ENCODE results near the gene POC1A. TPM values are rescaled to one million over a fixed set of nuclear protein-coding genes. Genes with fewer than 3 reads are reported as not detected.

The POC1A gene
- total RNA-seq, 1 experiment from 2014 or later: 22.8 TPM

- in situ Hi-C loops (cut with HindIII; ENCODE audit: low sequenced_read_pairs): no loop called here
- DNase-seq (ENCODE audit: low spot score): peak; percentile 42
Measured at GRCh38 chr3:52078781-52079560, 75.3 kb downstream of the POC1A start.

- DNase-seq (ENCODE audit: low spot score): no peak
- in situ Hi-C loops (cut with HindIII; ENCODE audit: low sequenced_read_pairs): no loop called here
Measured at GRCh38 chr3:52077925-52078324, 76.3 kb downstream of the POC1A start.

GRCh38 chr3:52076896-52077780, 77.1 kb downstream of the POC1A start:
- in situ Hi-C loops (cut with HindIII; ENCODE audit: low sequenced_read_pairs): no loop called here
- no peak for DNase-seq (ENCODE audit: low spot score)

DNA sequence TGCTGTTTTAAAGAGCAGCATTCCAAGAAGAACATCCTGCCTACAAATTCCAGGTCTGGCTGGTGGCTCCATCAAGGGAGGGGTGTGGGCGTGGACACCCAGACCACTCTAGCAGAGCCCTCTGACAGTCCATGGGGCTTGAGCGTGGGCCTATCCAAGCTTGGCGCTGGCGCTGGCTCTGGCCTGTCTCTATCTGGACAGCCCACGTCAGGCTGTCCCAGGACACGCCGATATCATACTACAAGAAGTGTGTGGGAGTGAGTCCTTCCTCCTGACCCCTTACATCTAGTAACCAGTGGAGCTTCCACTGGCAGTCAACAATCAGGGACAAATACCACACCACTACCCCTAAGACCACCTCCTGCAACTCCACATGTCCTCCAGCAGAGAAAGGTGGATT, 80.7 kb downstream of the POC1A start:
- DNase-seq (ENCODE audit: low spot score): no peak
- in situ Hi-C loops (cut with HindIII; ENCODE audit: low sequenced_read_pairs): no loop called here

- no peak for DNase-seq (ENCODE audit: low spot score)
- in situ Hi-C loops (cut with HindIII; ENCODE audit: low sequenced_read_pairs): no loop called here
Measured at GRCh38 chr3:52072471-52072870, 81.8 kb downstream of the POC1A start.

GRCh38 chr3:52072020-52072419, 82.2 kb downstream of the POC1A start:
- no peak for DNase-seq (ENCODE audit: low spot score)
- in situ Hi-C loops (cut with HindIII; ENCODE audit: low sequenced_read_pairs): no loop called here

DNA sequence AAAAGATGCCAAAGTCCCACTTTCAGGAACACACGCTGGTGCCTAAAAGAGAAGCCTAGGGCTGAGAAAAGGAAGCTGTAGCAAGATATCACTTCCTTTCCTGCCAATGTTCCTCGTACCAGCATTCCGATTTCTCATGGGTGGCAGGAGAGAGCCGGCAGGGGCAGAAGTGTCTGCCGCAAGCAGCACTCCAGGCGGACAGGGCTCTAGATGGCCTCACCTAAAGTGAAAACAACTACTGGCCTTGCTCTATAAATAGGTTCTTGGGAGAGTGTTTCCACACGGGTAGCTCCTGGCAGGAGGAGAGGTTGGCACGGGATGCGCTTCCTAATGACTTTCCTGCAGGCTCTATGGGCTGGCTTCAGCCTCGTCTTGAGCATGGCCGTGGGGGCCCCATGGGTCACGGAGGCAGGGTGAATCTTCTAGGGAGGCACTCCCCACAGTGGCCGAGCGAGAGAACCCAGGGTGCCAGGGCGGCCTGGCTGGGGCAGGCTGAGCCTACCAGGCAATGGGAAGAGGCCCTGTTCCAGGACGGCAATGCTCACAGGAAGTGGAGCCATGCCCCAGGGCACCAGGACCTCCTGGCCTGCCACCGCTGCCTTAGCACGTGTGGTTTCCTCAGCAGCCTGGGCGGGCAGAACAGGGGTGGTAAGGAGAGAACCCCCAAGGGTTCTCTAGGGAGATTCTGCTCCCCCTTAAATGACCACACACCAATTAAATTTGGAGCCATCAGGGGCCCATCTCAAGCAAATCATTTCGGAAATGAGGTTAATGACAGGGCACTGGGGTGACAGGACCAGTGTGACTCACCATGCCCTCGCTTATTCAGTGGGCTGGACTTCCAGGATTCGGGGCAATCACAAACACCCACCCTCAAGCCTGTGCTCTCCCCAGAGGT, 83.2 kb downstream of the POC1A start:
- in situ Hi-C loops (cut with HindIII; ENCODE audit: low sequenced_read_pairs): no loop called here

DNA sequence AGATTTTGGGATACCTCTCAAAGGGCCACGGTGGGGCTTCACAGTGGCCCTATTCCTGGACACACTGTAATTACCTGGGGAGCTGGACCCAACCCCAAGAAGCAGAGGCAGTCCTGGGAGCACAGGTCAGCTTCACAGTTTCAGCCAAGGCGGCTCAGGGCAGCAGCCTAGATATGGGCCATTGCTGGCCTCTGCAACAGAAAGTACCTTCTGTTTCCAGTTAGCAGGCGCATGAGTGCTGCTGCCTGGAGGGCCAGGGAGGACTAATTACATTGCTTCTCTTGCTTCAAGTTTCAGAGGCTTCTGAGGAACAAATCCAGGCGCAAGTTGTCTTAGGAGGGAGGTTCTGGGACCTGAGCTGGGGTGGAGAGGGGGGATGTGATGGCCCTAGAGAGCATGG, 84.4 kb downstream of the POC1A start:
- in situ Hi-C loops (cut with HindIII; ENCODE audit: low sequenced_read_pairs): no loop called here
- peak; percentile 74 for DNase-seq (ENCODE audit: low spot score)

More for the DNA sequence above, 83.2 kb downstream of the POC1A start:
- peak; percentile 90 for DNase-seq (ENCODE audit: low spot score)

GRCh38 chr3:52069135-52069534, 85.1 kb downstream of the POC1A start:
- no peak for DNase-seq (ENCODE audit: low spot score)
- in situ Hi-C loops (cut with HindIII; ENCODE audit: low sequenced_read_pairs): no loop called here

GRCh38 chr3:52068730-52069129, 85.5 kb downstream of the POC1A start:
- no peak for DNase-seq (ENCODE audit: low spot score)
- in situ Hi-C loops (cut with HindIII; ENCODE audit: low sequenced_read_pairs): no loop called here

DNA sequence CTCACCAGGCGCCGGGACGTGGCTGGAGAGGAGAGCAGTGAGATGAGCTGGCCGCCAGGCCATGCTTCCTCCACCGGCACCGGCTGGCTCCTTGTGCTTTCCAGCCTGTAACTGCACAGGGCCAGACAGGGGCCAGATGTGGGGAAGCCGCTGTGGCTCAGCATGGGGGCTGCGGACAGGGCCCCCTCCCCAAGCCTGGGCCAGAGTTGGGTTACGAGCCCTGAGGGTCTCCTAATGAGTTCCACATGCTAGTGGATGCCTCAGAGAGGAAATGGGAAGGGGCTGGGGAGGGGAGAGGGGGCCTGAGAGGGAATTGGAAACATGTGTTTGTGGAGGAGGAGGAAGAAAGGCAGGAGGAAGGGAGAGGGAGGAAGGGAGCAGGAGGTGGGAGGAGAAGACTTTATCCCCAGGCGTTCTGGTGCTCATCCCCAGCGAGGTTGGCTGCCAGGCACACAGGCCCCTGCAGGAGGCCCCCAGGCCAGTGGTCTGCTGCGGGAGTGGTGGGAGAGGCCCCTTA, 86.1 kb downstream of the POC1A start:
- in situ Hi-C loops (cut with HindIII; ENCODE audit: low sequenced_read_pairs): no loop called here
- DNase-seq (ENCODE audit: low spot score): no peak

DNA sequence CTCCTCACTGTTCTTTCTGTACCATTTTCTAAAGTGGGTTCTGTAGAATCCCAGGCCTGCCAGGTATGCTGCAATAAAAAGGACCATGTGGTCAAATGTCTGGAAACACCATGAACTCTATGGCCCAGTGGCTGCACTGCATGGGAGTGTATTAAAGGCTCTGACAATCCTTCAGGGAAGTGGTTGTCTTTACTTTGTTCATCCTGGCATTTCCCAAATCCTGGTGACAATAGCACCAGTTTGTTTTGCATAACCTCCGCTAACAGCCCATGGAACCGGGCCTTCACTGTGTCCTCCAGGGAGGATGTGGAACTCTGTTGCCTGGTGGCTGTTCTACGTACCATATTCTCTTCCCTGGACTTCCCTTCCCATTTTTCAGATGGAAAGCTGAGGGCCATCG, 86.7 kb downstream of the POC1A start:
- in situ Hi-C loops (cut with HindIII; ENCODE audit: low sequenced_read_pairs): no loop called here
- DNase-seq (ENCODE audit: low spot score): no peak

GRCh38 chr3:52067046-52067445, 87.2 kb downstream of the POC1A start:
- in situ Hi-C loops (cut with HindIII; ENCODE audit: low sequenced_read_pairs): no loop called here
- DNase-seq (ENCODE audit: low spot score): no peak

DNA sequence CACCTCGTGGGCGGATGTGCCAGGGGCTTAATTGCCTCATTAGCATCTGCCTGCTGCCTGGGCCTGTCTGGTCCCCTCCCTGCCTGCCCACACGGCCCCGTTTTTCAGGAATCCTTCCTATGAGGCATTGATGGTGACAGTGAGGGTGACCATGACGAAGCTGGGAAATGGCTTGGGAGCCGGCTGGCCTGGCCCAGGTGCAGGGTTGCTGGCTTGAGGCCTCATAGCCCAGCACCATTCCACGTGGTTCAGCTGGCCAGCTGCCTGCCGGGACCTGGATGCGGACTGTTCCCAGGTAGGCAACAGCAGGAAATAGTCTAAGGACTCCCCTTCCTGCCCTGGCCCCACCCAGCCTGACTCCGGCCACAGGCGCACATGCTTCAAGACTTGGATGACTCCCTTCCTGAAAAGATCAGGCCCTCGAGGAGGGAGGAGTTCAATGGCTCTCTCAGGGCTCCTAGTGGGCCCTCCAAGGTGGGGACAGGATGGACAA, 88.9 kb downstream of the POC1A start:
- in situ Hi-C loops (cut with HindIII; ENCODE audit: low sequenced_read_pairs): no loop called here
- no peak for DNase-seq (ENCODE audit: low spot score)

- DNase-seq (ENCODE audit: low spot score): no peak
- in situ Hi-C loops (cut with HindIII; ENCODE audit: low sequenced_read_pairs): no loop called here
Measured at GRCh38 chr3:52064561-52064960, 89.7 kb downstream of the POC1A start.

DNA sequence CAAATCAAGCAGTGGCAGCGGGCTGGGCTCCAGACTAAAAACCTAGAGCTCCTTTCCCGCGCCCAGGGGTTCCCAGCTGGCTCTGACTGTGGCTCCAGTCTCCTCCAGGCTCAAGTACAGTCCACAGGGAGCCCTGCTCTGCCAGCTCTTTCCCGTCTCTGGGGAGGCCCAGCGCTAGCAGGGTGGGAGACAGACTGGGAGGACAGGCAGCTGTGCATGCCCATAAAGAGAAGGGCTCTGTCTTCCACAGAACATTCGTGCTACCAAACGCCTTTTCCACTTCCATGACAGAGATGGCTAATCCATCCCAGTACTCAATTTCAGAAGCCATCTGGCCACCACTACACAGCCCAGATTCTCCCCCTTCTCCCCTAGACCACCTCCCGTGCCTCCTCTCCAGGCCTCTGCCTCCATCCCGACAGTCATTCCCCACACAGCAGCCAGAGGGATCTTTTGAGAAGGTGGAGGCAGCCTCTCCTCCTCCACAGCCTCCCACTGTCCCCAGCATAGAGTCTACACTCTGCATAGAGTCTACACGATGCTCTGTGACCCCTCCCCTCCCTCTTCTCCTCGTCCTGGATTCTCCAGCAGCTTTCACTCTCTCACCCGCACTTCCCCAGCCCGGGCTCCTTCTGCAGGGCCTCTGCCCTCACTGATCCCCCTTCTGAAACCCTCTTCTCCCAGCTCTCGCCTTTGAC, 91.0 kb downstream of the POC1A start:
- in situ Hi-C loops (cut with HindIII; ENCODE audit: low sequenced_read_pairs): no loop called here
- DNase-seq (ENCODE audit: low spot score): no peak

DNA sequence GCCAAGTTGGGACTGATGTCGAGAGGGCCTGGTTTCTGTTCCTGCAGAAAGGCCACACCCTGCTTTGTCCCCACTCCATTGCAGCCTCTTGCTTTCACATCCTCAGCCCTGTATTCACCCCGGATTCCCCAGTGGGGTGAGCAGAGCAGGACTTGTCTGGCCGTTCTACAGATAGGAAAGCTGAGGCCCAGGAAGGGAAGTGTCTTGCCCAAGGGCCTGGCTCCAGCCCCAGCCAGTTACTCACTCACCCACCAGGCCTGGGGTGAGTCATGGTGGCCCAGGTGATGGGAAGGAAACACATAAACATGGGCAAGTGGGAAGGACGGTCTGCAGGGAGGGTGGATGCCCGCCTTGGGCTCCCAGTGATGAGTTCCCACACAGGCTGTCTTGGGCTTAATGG, 91.7 kb downstream of the POC1A start:
- in situ Hi-C loops (cut with HindIII; ENCODE audit: low sequenced_read_pairs): no loop called here
- DNase-seq (ENCODE audit: low spot score): no peak

- DNase-seq (ENCODE audit: low spot score): no peak
- in situ Hi-C loops (cut with HindIII; ENCODE audit: low sequenced_read_pairs): no loop called here
Measured at GRCh38 chr3:52061121-52061910, 92.9 kb downstream of the POC1A start.
